Stimulated activated CD4-positive, alpha-beta T cell treated with anti-CD3 and anti-CD28 coated beads, Interleukin-15, amount 100 ng/mL, for 48 hours (primary cell): Measurements from ENCODE around the gene WDR59.
"Not testable (repeated sequence)": the region's sequence is repeated elsewhere in the genome, so short reads cannot be mapped to it uniquely, and the experiment has no call there.

Experiments
- DNase-seq, 2 donors: peaks; one replicate each; pipeline ENCODE4 v3.0.0-alpha.2; 2020; ENCODE audit warnings: low read depth in 2 of 2

Gene WDR59, protein sequence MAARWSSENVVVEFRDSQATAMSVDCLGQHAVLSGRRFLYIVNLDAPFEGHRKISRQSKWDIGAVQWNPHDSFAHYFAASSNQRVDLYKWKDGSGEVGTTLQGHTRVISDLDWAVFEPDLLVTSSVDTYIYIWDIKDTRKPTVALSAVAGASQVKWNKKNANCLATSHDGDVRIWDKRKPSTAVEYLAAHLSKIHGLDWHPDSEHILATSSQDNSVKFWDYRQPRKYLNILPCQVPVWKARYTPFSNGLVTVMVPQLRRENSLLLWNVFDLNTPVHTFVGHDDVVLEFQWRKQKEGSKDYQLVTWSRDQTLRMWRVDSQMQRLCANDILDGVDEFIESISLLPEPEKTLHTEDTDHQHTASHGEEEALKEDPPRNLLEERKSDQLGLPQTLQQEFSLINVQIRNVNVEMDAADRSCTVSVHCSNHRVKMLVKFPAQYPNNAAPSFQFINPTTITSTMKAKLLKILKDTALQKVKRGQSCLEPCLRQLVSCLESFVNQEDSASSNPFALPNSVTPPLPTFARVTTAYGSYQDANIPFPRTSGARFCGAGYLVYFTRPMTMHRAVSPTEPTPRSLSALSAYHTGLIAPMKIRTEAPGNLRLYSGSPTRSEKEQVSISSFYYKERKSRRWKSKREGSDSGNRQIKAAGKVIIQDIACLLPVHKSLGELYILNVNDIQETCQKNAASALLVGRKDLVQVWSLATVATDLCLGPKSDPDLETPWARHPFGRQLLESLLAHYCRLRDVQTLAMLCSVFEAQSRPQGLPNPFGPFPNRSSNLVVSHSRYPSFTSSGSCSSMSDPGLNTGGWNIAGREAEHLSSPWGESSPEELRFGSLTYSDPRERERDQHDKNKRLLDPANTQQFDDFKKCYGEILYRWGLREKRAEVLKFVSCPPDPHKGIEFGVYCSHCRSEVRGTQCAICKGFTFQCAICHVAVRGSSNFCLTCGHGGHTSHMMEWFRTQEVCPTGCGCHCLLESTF

DNA sequence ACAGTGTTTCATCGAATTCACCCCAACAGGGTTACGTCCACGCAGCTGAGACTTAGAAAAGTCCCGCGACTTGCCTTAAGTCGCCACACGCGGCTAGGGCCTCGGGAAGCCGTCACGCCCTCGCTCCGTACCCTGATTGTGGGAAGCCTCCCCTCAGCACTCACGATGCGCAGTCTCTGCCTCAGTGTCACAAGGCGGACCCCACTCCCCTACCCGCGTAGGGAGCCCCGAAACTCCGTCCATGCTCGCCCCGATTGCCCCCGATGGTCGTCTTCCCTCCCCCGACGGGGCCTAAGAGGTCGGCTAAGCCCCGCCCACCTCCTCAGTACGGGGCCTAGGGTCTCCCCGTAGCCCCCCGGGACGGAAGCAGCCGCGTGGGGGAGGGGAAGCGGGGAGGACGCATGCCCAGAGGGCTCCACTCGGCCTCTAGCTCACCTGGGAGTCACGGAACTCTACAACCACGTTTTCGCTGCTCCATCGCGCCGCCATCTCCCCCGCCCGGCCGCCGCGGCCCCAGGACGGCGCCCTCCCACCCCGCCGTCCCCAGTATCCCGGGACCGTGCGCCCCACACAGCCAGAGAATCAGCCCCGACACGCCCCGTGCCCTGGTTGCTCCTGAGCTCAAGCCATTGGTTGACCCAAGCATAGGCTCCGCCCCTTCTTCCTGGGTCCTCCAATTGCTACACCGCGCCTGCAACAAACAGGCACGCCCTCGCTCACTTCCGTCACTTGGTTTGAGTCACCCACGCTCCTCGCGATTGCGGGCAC is at the start of gene WDR59:
Gene WDR59 (minus strand): TSS at position 595 of the 768 bp plus-strand sequence. CDS start 106 bp downstream, at position 489.
- DNase-seq, result peak; percentile 98 to 100

DNA sequence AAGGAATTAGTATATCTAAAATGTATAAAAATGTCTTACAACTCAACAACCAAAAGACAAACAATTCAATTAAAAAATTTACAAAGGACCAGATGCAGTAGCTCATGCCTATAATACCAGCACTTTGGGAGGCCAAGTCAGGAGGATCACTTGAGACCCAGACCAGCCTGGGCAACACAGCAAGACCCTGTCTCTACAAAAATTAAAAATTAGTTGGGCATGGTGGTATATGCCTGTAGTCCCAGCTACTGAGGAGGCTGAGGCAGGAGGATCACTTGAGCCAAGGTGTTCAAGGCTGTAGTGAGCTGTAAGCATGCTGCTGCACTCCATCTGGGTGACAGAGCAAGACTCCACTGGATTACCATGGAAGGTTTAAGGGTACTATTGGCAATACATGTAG is 47.7 kb upstream of the WDR59 start:
- no peak for DNase-seq

DNA sequence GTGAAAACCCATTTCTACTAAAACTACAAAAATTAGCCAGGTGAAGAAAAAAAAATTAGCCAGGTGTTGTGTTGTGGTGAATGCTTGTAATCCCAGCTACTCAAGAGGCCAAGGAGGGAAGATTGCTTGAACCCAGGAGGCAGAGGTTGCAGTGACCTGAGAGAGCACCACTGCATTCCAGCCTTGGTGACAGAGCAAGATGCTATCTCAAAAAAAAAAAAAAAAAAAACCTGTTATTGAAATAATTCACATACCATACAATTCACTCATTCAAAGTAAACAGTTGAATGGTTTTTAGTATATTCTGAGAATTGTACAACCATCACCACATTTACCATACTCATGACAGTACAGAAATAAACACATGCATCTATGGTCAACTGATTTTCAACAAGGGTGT is 44.9 kb upstream of the WDR59 start:
- no peak for DNase-seq

DNA sequence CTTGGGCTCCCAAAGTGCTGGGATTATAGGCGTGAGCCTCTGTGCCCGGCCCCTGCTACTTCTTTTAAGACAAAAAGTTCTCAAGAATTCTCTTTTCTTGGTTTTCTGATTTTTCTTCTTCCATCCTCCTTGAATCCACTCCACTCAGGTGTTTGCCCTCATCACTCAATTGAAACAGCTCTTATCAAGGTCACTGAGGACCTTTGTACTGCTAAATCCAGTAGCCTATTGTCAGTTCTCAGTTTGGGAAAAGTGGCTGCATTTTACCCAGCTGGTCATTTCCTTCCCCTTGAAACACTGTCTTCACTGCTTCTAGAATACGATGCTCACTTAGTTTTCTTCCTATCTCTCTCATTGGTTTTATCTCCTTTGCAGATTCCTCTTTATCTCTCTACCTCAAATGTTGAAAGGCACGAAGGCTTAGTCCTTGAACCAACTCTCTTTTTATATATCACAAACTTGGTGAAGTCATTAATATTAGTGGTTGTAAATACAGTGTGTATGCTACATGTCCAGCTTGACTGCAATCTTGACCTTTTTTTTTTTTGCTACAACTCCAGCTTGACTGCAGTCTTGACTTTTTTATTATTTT is 43.7 kb upstream of the WDR59 start:
- no peak for DNase-seq

DNA sequence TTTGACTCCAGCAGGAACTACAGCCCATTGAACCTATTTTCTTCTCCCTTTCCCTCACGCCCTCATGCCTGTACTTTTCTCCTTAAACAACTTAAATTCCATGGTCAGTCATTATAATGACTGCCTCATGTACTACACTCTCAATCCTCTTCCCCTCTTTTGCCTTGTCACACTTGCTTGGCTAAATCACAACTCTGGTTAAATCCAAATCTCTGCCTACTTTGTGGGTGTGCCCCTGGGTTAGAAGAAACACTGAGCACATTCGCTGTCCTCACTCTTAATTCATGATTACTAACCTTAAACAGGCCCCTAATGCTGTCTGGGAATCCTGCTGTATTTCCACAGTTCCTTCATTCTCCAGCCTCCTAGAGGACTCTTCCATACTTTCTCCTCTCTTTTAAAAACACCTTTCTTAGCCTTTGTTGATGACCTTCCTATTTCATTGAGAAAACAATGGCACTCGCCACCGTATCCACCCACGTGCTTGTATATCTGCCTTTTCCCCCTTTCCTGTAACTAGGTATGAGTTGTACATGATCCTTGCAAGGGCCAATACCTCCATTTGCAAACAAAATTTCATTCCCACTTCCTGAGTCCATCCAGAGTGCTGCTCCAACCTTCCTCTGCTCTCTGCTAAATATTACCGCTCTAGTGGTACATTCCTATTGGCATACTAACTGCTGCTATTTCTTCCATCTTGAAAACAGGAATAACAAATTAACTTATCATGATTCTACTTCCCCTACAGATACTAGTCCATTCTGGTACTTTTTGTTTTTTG is 42.8 kb upstream of the WDR59 start:
- no peak for DNase-seq

DNA sequence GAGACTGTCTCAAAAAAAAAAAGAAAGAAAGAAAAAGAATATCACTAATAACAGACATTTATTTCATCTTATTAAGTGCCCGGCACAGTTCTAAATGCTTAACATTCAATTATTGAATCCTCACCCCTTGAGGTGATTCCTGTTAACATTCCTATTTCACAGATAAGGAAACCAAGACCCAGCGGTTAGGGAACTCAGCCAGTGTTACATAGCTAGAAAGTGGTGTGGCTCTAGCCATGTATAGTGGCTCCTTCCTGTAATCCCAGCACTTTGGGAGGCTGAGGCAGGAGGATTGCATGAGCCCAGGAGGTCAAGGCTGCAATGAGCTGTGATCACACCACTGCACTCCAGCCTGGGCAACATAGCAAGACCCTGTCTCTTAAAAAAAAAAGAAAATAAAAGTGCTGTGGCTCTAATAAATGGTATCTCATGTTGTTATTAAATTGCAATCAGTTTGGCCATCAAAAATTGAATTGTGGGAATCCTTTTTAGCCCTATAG is 42.0 kb upstream of the WDR59 start:
- no peak for DNase-seq

DNA sequence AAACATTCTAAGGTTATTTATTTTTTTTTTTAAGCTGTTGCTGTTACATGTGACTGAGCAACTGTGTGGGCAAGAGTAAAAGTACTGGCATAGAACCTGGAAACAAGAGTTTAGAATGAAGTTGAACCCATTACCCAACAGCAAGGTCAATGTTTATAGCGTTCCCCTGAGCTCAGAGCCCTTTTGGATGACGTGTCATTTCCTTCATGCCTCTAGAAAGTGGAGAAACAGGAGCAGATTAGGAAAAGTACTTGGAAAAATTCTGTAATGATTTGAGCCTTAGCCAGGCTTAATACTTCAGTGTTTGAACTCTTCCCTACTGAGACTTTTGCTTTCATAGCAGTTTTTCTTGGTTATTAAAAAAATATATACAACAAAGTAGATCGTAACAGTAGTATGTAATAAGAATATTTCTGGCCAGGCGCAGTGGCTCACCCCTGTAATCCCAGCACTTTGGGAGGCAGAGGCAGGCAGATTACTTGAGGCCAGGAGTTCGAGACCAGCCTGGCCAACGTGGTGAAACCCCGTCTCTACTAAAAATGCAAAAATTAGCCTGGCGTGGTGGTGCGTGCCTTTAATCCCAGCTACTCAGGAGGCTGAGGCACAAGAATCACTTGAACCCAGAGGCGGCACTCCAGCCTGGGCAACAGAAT is 41.4 kb upstream of the WDR59 start:
- DNase-seq, result not testable (repeated sequence)

DNA sequence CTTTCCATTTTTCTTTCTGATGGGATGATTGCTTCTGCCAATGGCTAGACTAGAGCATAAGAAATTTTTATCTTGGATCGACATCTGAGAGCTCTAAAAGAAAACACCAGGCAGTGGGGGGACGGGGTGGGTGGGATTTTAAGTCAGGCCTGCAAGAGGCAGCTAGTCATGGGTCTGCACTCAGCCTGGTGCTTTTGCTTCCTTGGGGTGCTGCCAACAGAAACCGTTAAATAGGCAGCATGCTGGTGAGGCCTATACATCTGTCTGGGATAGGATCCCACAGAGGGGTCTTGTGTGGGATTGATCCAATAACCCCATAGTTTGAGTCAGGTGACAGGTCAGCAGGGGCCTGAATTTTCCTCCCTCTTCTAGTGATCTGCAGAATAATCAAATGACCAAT is 40.8 kb upstream of the WDR59 start:
- no peak for DNase-seq

DNA sequence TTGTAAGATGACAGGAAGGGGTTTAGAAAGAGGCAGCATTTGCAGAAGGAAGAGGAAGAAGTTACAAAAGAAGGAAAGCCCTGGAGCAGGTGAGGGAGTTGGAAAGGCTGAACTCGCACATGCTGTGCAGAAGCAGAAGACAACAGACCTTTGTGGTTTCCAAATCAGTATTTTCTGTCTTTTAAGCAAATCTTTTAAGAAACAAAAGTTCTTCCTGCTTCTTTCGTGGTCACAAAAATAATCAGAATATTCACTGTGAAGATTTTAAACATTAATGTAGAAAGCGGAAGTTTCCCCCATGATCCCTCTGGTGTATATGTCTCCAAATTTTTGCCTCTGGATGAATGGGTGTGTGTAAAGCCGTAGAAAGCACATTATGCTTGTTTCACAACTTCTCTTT is 39.7 kb upstream of the WDR59 start:
- no peak for DNase-seq

DNA sequence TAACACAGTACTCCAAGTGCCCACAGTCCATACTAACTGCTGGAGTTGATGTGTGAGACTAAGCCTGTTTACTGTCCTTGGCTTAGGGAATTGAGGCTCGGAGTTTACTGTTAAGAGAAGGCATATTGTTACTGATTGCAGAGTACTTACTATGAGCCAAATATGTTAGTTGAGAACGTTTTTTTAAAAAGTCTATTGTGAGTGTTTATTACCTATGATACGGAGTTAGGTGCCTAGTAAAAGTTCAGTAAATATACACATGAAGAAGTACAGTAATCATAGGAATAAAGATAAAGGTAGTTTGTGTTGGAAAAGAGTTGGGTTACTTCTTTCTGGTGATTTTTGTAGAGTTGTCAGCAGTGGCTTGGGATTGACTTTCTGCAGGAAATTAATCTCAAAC is 39.3 kb upstream of the WDR59 start:
- DNase-seq, result no peak

DNA sequence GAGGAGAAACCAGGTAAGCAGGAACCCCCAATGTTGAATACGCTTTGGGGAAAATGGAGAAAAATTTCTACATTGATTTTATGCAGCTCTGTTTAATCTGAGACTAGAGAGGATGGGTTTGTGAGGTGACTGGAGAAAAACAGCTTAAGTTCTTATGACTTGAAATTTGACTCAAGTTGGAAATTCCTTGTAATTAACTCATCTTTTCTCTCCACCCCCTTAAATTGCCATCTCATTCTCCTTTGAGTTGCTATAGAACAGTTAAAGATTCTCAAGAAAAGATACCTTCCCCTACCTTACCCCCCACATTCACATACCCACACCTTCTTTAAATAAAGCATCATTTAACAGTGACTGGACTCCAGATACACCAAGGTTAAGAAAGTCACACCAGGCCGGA is 38.1 kb upstream of the WDR59 start:
- no peak for DNase-seq

DNA sequence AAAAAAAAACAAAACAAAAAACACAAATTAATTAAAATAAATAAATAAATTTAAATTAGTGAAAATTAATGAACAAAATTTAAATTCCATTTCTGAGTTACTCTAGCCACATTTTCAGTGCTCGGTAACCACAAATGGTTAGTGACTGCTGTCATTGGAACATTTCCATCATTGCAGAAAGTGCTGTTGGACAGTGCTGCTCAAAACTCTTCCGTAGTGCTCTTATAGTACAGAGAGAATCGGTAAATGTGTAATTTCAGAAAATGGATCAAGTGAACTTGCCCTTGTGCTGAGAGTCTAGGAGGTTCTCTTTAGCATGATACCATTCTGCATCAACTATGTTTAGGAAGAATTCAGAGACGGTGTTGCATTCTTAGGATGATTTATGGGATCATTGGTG is 37.6 kb upstream of the WDR59 start:
- DNase-seq, result no peak

DNA sequence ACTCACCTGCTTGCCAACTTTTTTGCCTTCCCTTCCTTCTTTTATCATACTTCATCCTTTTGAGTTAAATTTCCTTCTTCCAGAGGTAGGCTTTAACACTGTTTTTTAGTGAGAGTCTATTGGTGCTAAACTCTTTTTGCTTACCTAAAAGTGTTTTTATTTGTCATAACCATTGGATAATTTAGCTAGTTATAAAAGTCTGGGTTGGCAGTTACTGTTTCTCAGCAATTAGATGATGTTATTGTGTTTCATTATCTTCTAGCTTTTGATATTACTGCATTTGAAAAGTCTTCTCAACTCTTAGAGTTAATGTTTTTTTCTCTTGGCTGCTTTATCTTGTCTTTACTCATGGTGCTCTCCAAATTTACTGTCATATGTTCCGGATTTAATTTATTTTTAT is 36.5 kb upstream of the WDR59 start:
- no peak for DNase-seq

DNA sequence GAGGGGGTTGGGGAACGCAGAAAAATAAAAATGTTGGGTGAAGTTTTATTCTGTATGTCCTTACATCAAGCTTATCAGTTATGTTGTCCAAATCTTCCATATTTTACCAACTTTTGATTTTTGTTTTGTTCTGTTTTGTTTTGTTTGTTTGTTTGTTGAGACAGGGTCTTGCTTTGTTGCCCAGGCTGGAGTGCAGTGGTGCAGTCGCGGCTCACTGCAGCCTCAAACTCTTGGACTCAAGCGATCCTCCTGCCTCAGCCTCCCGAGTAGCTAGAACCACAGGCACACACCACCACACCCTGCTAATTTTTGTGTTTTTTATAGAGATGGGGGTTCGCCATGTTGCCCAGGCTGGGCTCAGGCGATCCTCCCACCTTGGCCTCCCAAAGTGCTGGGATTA is 34.7 kb upstream of the WDR59 start:
- no peak for DNase-seq

DNA sequence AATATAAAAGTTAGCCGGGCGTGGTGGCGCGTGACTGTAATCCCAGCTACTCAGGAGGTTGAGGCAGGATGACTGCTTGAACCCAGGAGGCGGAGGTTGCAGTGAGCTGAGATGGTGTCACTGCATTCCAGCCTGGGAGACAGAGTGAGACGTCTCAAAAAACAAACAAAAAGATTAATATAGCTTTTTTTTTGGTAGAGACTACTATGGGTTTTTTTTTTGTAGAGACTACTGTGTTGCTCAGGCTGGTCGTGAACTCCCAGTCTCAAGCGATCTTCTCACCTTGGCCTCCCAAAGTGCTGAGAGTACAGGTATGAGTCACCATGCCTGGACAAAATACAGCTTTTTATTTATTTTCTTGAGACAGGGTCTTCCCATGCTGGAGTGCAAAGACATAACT is 34.1 kb upstream of the WDR59 start:
- no peak for DNase-seq

DNA sequence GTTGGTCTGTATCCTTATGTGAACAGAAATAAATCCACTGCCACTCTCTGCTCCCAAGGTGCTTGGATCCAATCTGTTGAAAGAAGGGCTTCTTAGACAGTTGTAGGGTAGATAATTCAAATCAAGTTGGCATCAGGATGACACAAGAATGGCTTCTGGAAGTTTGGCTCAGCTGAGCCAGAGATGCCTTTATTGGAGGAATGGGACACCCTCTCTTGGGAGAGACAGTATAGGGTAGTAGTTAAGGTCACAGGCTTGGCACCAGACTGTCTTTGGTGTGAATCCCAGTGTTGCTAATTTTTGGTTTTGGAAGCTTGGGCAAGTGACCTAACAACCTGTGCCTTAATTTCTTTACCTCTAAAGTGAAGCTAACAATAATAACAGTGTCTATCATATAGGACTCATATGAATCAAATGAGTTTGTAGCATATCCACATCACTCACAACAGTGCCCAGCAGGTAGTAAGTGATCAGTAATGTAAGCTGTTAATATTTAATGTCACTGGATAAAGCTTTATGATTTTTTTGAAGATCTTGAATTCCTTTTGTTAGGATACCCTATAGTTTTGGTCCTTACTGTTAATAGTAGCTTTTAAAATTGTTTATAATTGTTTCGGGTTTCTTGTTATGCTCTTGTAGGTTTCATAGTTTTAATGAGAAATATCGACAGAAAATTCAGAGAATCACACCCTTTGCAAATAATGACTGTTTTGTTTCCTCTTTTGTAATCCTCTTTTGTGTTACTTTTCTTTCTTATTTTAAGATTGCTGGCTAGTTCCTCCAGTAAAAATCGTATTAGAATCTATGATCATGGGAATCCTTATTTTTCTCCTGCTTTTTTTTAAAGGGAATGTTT is 33.0 kb upstream of the WDR59 start:
- DNase-seq, result no peak

DNA sequence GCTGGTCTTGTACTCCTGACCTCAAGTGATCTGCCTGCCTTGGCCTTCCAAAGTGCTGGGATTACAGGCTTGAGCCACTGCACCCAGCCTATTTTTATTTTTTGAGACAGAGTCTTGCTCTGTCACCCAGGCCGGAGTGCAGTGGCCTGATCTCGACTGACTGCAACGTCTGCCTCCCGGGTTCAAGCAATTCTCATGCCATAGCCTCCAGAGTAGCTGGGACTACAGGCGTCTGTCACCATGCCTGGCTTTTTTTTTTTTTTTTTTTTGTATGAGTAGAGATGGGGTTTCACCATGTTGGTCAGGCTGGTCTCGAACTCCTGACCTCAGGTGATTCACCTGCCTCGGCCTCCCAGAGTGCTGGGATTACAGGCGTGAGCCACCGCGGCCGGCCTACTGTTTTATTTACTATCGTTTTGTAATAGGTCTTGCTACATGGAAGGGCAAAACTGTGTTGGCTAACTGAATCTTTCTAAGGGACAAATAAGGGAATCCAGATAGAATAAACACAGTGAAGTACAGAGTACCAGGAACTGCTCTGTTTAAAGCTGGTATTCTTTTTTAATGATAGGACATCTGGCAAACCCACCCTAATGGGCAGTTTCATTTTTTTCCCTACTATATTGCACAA is 31.6 kb upstream of the WDR59 start:
- not testable (repeated sequence) for DNase-seq

DNA sequence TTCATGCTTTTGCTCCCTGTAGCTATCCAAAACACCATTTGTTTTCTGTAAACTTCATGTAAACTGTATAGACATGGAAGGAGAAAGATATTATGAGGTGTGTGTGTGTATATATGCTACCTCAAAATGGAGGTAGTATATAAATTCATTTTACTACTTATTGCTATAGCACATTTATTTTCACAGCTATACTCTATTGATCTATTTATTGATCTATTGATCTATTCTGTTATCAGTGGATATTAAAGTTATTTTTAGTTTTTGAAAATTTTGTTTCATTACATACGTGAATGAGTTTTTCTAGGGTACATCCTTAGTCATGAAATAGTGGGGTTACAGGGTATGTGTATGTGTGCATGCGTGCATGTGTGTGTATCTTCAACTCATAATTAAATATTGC is 29.4 kb upstream of the WDR59 start:
- no peak for DNase-seq

DNA sequence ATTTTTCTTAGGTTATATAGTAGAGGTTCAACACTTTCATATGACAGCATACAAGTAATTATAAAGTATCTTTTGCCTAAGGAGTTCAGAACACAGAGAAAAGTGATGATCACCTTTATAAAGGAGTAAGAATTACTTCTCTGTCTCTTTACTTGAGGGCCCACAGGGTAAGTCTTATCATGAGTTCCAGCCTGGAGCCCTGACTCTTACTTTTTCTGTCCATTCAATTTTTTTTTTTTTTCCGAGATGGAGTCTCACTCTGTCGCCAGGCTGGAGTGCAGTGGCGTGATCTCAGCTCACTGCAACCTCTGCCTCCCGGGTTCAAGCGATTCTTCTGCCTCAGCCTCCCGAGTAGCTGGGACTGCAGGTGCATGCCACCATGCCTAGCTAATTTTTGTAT is 28.2 kb upstream of the WDR59 start:
- not testable (repeated sequence) for DNase-seq
